Panc1 (cell line): Measurements from ENCODE around the gene F2R. TPM values are rescaled to one million over a fixed set of nuclear protein-coding genes. Genes with fewer than 3 reads are reported as not detected.

Experiments used
- ATAC-seq: fragments of 200-7000 bp; cut with Tn5 transposase; 2 replicates; pipeline ENCODE4 v1.9.1; 2020; ENCODE audit warnings: mild to moderate bottlenecking, moderate library complexity
- BruUV-seq: library from RNA; stranded (reverse); fragments of 400-500 nt; replicated peaks from 2 replicates; lab custom pipeline; 2021; lab: Mats Ljungman, UMichigan
- CTCF ChIA-PET: fragments of 300-600 bp; sonication (Branson Sonifier 250); formaldehyde crosslinking; loops from one replicate; lab custom pipeline; 2022; ENCODE audit warnings: antibody characterized with exemption; lab: Charles Lee
- POLR2A ChIA-PET: fragments of 300-600 bp; sonication (Branson Sonifier 250); formaldehyde crosslinking; loops from one replicate; lab custom pipeline; 2022; ENCODE audit warnings: antibody characterized with exemption; lab: Charles Lee
- DNase-seq: peaks from one replicate; pipeline ENCODE4 v3.0.0-alpha.2; 2010; ENCODE audit warnings: low read depth, low spot score
- H3K27ac ChIP-seq: 2 replicates; pipeline ENCODE4 v1.5.1; 2011; ENCODE audit warnings: mild to moderate bottlenecking, low read length, inconsistent platforms
- H3K27me3 ChIP-seq: fragments of 200-500 bp; sonication (Bioruptor generic); 2 replicates; pipeline ENCODE4 v1.6.0; 2014; ENCODE audit warnings: low read length, inconsistent platforms; ENCODE audit not compliant: control insufficient read depth, insufficient read depth
- H3K36me3 ChIP-seq: fragments of 200-500 bp; sonication (Bioruptor generic); 2 replicates; pipeline ENCODE4 v1.5.1; 2014; ENCODE audit warnings: inconsistent platforms, mild to moderate bottlenecking, low read length, moderate library complexity; ENCODE audit not compliant: control insufficient read depth, insufficient read depth
- H3K4me1 ChIP-seq: 2 replicates; pipeline ENCODE4 v1.5.1; 2011; ENCODE audit warnings: inconsistent platforms, mild to moderate bottlenecking, low read length, moderate library complexity; ENCODE audit not compliant: control insufficient read depth, insufficient read depth
- H3K4me3 ChIP-seq, 2 experiments: 2 replicates each; pipeline ENCODE4 v1.5.1; 2011 to 2012; ENCODE audit warnings: low read depth in 2 of 2, low read length in 2 of 2, mild to moderate bottlenecking in 2 of 2, inconsistent platforms in 1 of 2, moderate library complexity in 1 of 2
- H3K9me3 ChIP-seq: fragments of 200-500 bp; sonication (Bioruptor generic); 2 replicates; pipeline ENCODE4 v1.5.1; 2014; ENCODE audit warnings: low read depth, mild to moderate bottlenecking, inconsistent platforms, low read length, moderate library complexity; ENCODE audit not compliant: control insufficient read depth, insufficient read depth
- POLR2AphosphoS5 ChIP-seq: IDR thresholded peaks from 2 replicates; pipeline ENCODE4 v1.6.1; 2012; ENCODE audit warnings: mild to moderate bottlenecking, low read depth, low read length, moderate library complexity
- SIN3A ChIP-seq: IDR thresholded peaks from 2 replicates; pipeline ENCODE4 v1.6.1; 2012; ENCODE audit warnings: low read depth, mild to moderate bottlenecking, low read length, moderate library complexity, borderline replicate concordance; ENCODE audit not compliant: insufficient read depth
- TCF7L2 ChIP-seq: IDR thresholded peaks from 2 replicates; pipeline ENCODE4 v1.6.1; 2011; ENCODE audit warnings: mild to moderate bottlenecking, low read depth, low read length, inconsistent platforms
- in situ Hi-C: cut with HindIII; loops from 2 replicates; pipeline ENCODE4 v1.10.0; 2016; ENCODE audit warnings: low sequenced_read_pairs, low pct_unique_long_range_greater_than_20kb
- intact Hi-C: fragments of 100-400 bp; cut with micrococcal nuclease; formaldehyde crosslinking; loops from one replicate; pipeline ENCODE4 v1.10.0; 2022; ENCODE audit not compliant: unreplicated experiment
- total RNA-seq: library from RNA; stranded (reverse); gene quantifications from one replicate; pipeline ENCODE4 v1.2.1, GENCODE V29; 2021; ENCODE audit not compliant: unreplicated experiment
- TF ChIP-seq, protein P1 (sequence below): fragments of 450-650 bp; IDR thresholded peaks from 2 replicates; pipeline ENCODE4 v1.5.1; 2017; ENCODE audit warnings: mild to moderate bottlenecking
- TF ChIP-seq, protein P2 (sequence below), 2 experiments: IDR thresholded peaks; 2 replicates each; pipeline ENCODE4 v1.6.1; 2011 to 2012; ENCODE audit warnings: low read depth in 2 of 2, control low read depth in 1 of 2, low read length in 1 of 2, mild to moderate bottlenecking in 1 of 2, moderate library complexity in 1 of 2; ENCODE audit not compliant: insufficient read depth in 1 of 2

F2R gene
- total RNA-seq, 1 experiment from 2014 or later = 26.0 TPM

DNA sequence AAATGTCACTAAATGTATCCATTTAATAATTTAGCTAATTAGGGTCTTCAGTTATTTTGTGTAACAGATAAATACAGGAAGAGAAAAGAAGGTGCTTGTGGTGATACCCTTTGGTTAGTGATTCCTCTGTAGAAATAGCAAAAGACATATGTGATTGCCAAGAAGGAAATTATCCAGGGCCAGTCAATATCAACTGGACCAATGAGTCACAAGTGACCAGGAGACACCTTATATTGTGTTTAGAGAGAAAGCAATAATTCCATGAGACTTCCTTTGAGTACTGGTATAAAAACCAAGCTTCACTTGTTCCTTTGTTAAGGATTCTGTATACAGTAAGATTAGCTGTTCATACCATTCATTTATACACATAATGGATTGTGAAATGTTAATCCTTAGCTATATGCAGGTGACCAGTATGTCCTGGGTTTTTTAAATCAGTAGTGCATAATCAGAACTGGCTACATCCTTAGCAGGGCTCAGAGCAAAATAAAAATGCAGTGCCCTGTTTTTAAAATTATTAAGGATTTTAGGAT is 11.7 kb upstream of the F2R start:
- ATAC-seq (no peak), DNase-seq (no peak)
- ChIA-PET CTCF (no interaction called here), POLR2A (interaction anchor here (0.7 kb wide), 1 partner anchor 239 kb away, joined by 3 read pairs; no protein-coding TSS in a partner anchor)
- Histone ChIP-seq H3K9me3 (no peaks in the 10 kb centered on the region), H3K4me3 (no peak overlapping the region), H3K4me1 (no peaks in the 10 kb centered on the region), H3K27me3 (no peaks in the 10 kb centered on the region), H3K36me3 (no peaks in the 10 kb centered on the region), H3K27ac (no peak overlapping the region)
- in situ Hi-C loops (no loop called here), intact Hi-C loops (no loop called here)
- TF ChIP-seq POLR2AphosphoS5 = no peak
- TF ChIP-seq, protein P1, sequence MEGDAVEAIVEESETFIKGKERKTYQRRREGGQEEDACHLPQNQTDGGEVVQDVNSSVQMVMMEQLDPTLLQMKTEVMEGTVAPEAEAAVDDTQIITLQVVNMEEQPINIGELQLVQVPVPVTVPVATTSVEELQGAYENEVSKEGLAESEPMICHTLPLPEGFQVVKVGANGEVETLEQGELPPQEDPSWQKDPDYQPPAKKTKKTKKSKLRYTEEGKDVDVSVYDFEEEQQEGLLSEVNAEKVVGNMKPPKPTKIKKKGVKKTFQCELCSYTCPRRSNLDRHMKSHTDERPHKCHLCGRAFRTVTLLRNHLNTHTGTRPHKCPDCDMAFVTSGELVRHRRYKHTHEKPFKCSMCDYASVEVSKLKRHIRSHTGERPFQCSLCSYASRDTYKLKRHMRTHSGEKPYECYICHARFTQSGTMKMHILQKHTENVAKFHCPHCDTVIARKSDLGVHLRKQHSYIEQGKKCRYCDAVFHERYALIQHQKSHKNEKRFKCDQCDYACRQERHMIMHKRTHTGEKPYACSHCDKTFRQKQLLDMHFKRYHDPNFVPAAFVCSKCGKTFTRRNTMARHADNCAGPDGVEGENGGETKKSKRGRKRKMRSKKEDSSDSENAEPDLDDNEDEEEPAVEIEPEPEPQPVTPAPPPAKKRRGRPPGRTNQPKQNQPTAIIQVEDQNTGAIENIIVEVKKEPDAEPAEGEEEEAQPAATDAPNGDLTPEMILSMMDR = no peak
- BruUV-seq = no TSS peak

DNA sequence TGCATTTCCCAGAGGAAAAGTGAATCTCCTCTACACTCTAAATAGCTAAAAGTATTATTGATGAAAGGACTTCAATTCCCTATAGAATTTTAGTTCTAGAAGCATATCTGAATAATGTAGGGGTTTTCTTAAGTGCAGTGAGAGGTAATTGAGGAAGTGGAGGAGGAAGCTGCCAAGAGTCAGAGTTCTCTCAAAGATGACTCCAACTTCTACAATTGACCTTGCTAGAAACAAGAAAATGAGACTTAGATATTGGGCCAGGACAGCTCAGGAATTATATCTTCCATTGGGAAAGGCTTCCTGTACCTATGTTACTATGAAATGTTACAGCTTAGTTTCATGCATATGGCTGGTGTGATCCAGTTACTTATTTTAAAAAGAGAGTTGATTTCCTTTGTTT is 10.4 kb upstream of the F2R start:
- H3K4me3 ChIP-seq = no peak overlapping the region
- H3K9me3 ChIP-seq = no peaks in the 10 kb centered on the region
- intact Hi-C loops = no loop called here
- in situ Hi-C loops = no loop called here
- H3K27ac ChIP-seq = no peak overlapping the region
- no peaks in the 10 kb centered on the region for H3K27me3 ChIP-seq
- no peak for TF ChIP-seq POLR2AphosphoS5
- TF ChIP-seq, protein P2, sequence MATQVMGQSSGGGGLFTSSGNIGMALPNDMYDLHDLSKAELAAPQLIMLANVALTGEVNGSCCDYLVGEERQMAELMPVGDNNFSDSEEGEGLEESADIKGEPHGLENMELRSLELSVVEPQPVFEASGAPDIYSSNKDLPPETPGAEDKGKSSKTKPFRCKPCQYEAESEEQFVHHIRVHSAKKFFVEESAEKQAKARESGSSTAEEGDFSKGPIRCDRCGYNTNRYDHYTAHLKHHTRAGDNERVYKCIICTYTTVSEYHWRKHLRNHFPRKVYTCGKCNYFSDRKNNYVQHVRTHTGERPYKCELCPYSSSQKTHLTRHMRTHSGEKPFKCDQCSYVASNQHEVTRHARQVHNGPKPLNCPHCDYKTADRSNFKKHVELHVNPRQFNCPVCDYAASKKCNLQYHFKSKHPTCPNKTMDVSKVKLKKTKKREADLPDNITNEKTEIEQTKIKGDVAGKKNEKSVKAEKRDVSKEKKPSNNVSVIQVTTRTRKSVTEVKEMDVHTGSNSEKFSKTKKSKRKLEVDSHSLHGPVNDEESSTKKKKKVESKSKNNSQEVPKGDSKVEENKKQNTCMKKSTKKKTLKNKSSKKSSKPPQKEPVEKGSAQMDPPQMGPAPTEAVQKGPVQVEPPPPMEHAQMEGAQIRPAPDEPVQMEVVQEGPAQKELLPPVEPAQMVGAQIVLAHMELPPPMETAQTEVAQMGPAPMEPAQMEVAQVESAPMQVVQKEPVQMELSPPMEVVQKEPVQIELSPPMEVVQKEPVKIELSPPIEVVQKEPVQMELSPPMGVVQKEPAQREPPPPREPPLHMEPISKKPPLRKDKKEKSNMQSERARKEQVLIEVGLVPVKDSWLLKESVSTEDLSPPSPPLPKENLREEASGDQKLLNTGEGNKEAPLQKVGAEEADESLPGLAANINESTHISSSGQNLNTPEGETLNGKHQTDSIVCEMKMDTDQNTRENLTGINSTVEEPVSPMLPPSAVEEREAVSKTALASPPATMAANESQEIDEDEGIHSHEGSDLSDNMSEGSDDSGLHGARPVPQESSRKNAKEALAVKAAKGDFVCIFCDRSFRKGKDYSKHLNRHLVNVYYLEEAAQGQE (IDR thresholded peaks at IDR 0.05; ENCODE audit: insufficient read depth in 1 of 2, low read depth in 2 of 2, low read length in 1 of 2) = no peak
- H3K36me3 ChIP-seq = no peaks in the 10 kb centered on the region
- BruUV-seq = no TSS peak
- no peaks in the 10 kb centered on the region for H3K4me1 ChIP-seq
- no peak for DNase-seq
- ChIA-PET POLR2A (interaction anchor here (0.6 kb wide), 1 partner anchor 303 kb away, joined by 8 read pairs; no protein-coding TSS in a partner anchor), CTCF (no interaction called here)
- ATAC-seq = no peak

DNA sequence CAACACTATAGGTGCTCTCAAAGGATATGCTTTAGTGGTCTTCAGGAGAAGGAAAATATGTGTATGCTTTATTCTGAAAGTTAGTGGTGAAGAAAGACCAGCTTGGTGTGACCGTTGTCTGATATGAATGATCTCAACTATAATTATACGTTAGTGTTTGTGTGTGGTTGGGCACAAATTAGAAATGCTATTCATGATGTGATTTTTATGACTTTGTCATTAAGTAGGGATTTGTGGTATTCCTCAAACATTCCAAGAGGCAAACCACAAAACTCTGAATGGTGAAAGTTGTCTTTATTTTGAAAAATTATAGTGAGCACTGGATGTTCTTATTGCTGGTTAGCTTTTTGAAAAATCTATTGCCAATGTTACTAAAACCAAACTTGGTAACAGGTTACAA is 6.2 kb upstream of the F2R start:
- Histone ChIP-seq H3K27me3 (peaks cover 2% of the 10 kb centered on the region; the same call in 1 of the 2 replicates), H3K4me3 (no peak overlapping the region), H3K4me1 (no peaks in the 10 kb centered on the region), H3K36me3 (no peaks in the 10 kb centered on the region), H3K9me3 (no peaks in the 10 kb centered on the region), H3K27ac (no peak overlapping the region)
- CTCF ChIA-PET = no interaction called here
- in situ Hi-C loops (no loop called here), intact Hi-C loops (no loop called here)
- POLR2A ChIA-PET = no interaction called here
- no peak for ATAC-seq
- BruUV-seq = no TSS peak
- DNase-seq = no peak
- TF ChIP-seq TCF7L2 (no peak), SIN3A (no peak), POLR2AphosphoS5 (no peak)
- TF ChIP-seq, protein P1 = no peak
- TF ChIP-seq, protein P2 (IDR thresholded peaks at IDR 0.05; ENCODE audit: insufficient read depth in 1 of 2, low read depth in 2 of 2, low read length in 1 of 2) = no peak
